Lower leg skin (tissue), 4 donors: ENCODE results near the gene SLX9. TPM values are rescaled to one million over a fixed set of nuclear protein-coding genes. Genes with fewer than 3 reads are reported as not detected.
A peak's percentile ranks its signal among the peaks of the same experiment; 100 is the strongest.

Experiments
- DNase-seq, 2 donors: peaks; one replicate each; pipeline ENCODE4 v3.0.0-alpha.2; 2019; ENCODE audit warnings: low spot score in 2 of 2
- H3K4me3 ChIP-seq: fragments of 200-600 bp; sonication (generic); 2 replicates; pipeline ENCODE4 v1.5.1; 2017; ENCODE audit warnings: mild to moderate bottlenecking, low read depth; ENCODE audit not compliant: poor library complexity, severe bottlenecking
- POLR2A ChIP-seq, 2 donors: fragments of 450-650 bp; IDR thresholded peaks; one replicate each; pipeline ENCODE4 v1.6.1; 2016 to 2017; ENCODE audit warnings: antibody characterized with exemption in 2 of 2, mild to moderate bottlenecking in 1 of 2, moderate library complexity in 1 of 2
- WGBS, 2 donors: methylation state at CpG; one replicate each; pipeline ENCODE4 v1.1.5; 2018; 5-methylcytosine and 5-hydroxymethylcytosine counted together
- intact Hi-C: fragments of 100-400 bp; cut with DNase I; formaldehyde crosslinking; loops from one replicate; pipeline ENCODE4 v1.15.0; 2023; ENCODE audit warnings: low total_unique reads
- total RNA-seq, 4 donors: library from RNA; depleted of rRNA; stranded (reverse); fragments of >200 nt; gene quantifications; one replicate each; pipeline ENCODE4 v1.1.0, GENCODE V29; 2016
- TF ChIP-seq, protein P1 (sequence below), 3 donors: fragments of 450-650 bp; IDR thresholded peaks; one replicate each; pipeline ENCODE4 v1.5.1; 2016; ENCODE audit warnings: antibody characterized with exemption in 3 of 3, mild to moderate bottlenecking in 3 of 3, moderate library complexity in 2 of 3

SLX9 gene
- total RNA-seq, 4 donors from 2014 or later, result 19.0 to 36.4 (median 31.6) TPM

DNA sequence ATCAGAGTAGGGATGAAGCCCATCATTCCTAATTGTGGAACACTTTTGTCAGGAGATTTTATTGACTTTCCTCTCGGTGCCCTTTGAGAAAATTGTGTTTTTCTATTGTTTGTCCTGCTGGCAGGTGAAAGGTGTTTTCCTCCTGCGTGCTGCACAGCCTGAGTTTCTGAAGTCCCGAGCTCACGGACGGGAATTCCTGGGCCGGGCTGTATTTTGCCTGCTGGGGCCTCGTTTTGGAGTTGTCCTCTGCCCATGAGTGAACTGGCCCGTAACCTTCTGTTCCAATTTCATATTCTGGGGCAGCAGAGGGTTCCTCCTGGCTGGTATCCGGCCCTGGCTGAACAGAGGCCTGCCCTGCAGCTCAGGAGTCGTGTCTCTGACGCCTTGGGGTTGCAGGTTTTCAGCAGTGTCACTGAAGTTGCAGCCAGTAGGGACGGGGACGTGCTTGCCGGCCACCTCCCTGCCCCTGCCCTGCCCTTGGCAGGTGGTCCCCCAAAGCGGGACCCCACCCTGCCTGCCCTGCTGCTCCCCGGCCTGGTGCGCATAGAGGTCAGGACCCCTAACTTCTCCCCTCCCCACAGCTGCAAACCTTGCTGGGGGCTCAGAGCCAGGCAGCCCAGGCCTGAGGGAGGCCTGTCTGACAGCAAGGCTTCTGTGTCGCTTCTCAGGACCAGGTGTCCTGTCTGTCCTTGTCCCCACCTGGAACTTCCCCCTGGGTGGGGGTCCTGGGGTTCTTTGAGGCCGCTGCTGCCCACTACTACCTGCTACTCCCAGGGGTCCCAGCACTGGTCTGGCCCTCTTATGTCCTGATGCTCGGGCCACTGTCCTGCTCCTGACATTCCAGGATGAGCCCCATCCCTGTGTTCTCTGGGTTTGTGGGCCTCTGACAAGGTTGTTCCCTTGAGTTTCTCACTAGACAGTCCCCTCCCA is 49.0 kb downstream of the SLX9 start:
- WGBS, 2 donors, result 87 to 89% methylated on average over 19 to 20 of the region's 20 CpGs
- no peak overlapping the region for H3K4me3 ChIP-seq
- peak in 1 of 2 donors; percentile 83 for DNase-seq
- TF ChIP-seq POLR2A (IDR thresholded peaks at IDR 0.05), result no peak
- TF ChIP-seq, protein P1, sequence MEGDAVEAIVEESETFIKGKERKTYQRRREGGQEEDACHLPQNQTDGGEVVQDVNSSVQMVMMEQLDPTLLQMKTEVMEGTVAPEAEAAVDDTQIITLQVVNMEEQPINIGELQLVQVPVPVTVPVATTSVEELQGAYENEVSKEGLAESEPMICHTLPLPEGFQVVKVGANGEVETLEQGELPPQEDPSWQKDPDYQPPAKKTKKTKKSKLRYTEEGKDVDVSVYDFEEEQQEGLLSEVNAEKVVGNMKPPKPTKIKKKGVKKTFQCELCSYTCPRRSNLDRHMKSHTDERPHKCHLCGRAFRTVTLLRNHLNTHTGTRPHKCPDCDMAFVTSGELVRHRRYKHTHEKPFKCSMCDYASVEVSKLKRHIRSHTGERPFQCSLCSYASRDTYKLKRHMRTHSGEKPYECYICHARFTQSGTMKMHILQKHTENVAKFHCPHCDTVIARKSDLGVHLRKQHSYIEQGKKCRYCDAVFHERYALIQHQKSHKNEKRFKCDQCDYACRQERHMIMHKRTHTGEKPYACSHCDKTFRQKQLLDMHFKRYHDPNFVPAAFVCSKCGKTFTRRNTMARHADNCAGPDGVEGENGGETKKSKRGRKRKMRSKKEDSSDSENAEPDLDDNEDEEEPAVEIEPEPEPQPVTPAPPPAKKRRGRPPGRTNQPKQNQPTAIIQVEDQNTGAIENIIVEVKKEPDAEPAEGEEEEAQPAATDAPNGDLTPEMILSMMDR (IDR thresholded peaks at IDR 0.05), result no peak
- intact Hi-C loops, result no loop called here

DNA sequence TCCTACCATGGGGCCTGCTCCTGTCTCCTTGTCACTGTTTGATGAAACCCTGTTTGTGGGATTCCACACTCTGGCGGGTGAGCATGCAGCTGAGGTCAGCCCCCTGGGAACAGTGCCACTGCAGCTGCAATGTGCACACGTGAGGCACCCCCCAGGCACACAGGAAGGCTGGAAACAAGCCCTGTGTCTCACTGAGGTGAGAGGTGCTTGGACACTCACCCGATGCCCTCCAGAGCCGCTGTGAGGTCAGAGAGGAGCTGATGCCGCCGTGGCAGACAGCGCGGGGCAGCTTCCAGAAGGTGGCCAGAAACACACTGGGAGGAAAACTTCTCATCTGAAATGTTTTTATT is 49.7 kb downstream of the SLX9 start:
- TF ChIP-seq, protein P1 (IDR thresholded peaks at IDR 0.05), result no peak
- TF ChIP-seq POLR2A (IDR thresholded peaks at IDR 0.05), result no peak
- 76 to 82% methylated on average over 8 of the region's 8 CpGs for WGBS, 2 donors
- H3K4me3 ChIP-seq, result no peak overlapping the region
- intact Hi-C loops, result no loop called here
- no peak for DNase-seq

DNA sequence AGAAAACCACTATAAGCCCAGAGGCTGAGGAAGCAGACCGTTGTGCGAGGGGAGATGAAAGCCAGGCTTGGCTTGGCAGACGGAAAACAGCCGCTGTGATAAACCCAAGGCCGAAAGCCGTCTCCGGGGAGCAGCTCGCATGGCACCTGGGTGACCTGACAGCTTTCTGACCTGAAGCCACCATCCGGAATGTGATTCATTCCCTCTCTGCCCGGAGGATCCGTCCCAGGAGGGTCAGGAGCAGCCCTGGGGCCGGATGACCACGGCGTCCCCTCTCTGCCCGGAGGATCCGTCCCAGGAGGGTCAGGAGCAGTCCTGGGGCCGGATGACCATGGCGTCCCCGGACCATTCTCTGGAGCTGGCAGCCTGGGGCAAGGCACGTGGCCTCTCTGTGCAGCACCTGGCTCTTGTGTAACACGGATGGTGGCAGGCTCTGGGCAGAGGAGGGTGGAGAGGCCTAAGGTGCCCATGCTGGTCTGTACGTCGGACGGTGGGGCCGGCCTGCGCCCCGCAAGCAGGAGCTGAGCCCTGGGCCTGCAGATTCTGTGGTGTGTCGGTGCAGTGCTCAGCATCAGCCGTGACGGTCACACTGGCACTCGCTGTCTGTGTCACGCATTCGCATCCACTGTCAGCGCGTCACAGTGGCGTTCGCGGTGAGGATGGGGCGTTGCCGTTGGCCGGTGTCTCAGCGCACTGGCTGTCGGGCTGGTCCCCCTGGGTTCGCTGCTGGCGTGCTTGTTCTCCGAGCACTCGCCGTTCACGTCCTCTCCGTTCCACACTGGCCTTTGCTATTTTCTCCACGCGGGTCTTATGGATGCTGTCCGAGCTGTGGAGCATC is 50.3 kb downstream of the SLX9 start:
- WGBS, 2 donors, result 90 to 91% methylated on average over 40 to 48 of the region's 53 CpGs
- intact Hi-C loops, result no loop called here
- DNase-seq, result no peak
- no peak overlapping the region for H3K4me3 ChIP-seq
- TF ChIP-seq POLR2A (IDR thresholded peaks at IDR 0.05), result no peak
- TF ChIP-seq, protein P1 (IDR thresholded peaks at IDR 0.05), result no peak

DNA sequence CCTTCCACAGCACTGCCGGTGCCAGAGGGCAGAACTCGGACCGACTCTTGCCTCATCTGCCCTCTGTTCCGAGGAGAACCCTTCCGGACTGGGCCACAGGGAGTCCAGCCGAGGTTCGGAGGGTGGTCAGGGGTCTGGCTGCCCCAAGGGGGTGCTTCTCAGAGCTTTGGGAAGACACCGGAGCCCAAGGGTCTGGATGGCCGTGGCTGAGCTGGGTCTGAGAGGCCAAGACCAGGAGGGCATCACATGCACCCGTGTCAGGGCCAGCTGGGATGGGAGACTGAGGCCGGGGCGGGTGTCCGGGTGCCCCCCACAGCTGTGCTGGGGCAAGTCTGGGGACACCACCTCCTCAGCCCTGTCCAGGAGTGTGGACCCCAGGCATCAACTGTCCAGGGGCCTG is 51.1 kb downstream of the SLX9 start:
- intact Hi-C loops, result no loop called here
- TF ChIP-seq POLR2A (IDR thresholded peaks at IDR 0.05), result no peak
- TF ChIP-seq, protein P1 (IDR thresholded peaks at IDR 0.05), result no peak
- no peak for DNase-seq
- WGBS, 2 donors, result 75 to 93% methylated on average over 10 to 12 of the region's 13 CpGs
- no peak overlapping the region for H3K4me3 ChIP-seq

DNA sequence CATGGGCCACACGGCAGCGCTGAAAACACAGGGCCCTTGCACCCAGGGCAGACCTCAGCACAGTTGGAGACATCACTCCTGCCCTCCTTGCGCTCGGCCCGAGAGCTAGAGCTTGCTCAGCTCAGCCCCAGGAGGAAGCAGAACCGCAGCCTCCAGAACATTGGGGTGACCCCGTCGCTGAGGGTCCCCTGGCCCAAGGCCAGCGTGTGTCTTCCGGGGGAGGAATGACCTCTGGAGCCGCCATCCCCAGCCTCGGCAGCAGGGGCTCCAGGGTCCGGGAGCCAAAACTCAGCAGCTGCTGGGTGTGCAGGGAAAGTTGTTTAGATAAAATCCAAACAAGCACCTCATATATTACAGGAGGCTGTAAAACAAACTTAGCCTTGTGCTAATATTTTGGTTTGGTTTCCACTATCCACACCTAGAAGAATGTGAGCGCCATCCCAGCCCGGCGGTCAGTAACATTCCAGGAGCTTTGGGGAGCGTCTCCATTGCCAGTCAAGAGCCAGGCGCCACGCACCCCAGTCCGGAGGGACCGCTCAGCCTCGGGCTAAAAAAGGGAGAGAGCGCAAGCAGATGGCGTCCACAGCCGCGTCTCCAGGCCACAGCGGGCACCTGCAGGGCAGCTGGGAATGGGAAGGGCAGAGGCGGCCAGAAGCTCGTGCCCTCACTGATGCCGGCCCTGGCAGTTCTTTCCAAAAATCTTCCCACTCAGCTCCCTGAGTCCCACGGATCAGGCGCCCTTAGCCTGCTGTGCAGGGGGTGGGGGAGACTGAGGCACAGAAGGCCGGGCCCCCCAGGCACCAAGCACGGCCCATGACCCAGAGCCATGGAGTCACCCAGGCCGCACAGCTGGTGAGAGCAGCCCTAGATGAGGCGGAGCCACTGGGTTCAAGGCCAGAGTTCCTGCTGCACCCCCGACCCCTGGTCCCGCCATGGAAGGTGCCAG is 52.0 kb downstream of the SLX9 start:
- intact Hi-C loops, result no loop called here
- no peak for DNase-seq
- H3K4me3 ChIP-seq, result no peak overlapping the region
- TF ChIP-seq POLR2A (IDR thresholded peaks at IDR 0.05), result no peak
- TF ChIP-seq, protein P1 (IDR thresholded peaks at IDR 0.05), result no peak
- WGBS, 2 donors, result 76 to 85% methylated on average over 29 to 38 of the region's 38 CpGs
